22Rv1 (cell line): ENCODE measurements around the gene MEF2A.

Experiments
- CTCF ChIP-seq: fragments of 450-650 bp; IDR thresholded peaks from 2 replicates; pipeline ENCODE4 v1.5.1; 2017; ENCODE audit warnings: mild to moderate bottlenecking
- ZFX ChIP-seq: fragments of 450-650 bp; IDR thresholded peaks from 2 replicates; pipeline ENCODE4 v1.6.1; 2017; ENCODE audit warnings: antibody characterized with exemption, borderline replicate concordance

GRCh38 chr15:99706557-99707303 is 140.9 kb downstream of the MEF2A start:
- no peak for TF ChIP-seq CTCF
- TF ChIP-seq ZFX, result no peak
